ENCODE results near the gene LIX1.

- TF ChIP-seq CTCF (IDR thresholded peaks at IDR 0.05) (no peak), POLR2AphosphoS5 (IDR thresholded peaks at IDR 0.05; ENCODE audit: insufficient read depth in 1 of 2, low read depth in 1 of 2) (no peak), POLR2A (IDR thresholded peaks at IDR 0.05) (no peak)
Measured at GRCh38 chr5:97107318-97107717, 35.1 kb downstream of the LIX1 start.

Measured in vagina (tissue), 2 donors.